HepG2 (cell line): ENCODE results near the gene HOXC12. TPM values are rescaled to one million over a fixed set of nuclear protein-coding genes. Genes with fewer than 3 reads are reported as not detected.

Experiments used
- CEBPG ChIP-seq: IDR thresholded peaks from 2 replicates; pipeline ENCODE4 v1.6.1; 2016
- CHCHD3 ChIP-seq: sonication (generic); formaldehyde crosslinking; IDR thresholded peaks from 2 replicates; pipeline ENCODE4 v1.8.0; 2022; ENCODE audit warnings: mild to moderate bottlenecking, missing genetic modification reagents, moderate library complexity
- ELK4 ChIP-seq: sonication (generic); formaldehyde crosslinking; IDR thresholded peaks from 2 replicates; pipeline ENCODE4 v1.9.0; 2021; ENCODE audit warnings: missing genetic modification reagents, borderline replicate concordance
- FOSL1 ChIP-seq: sonication (generic); formaldehyde crosslinking; IDR thresholded peaks from 2 replicates; pipeline ENCODE4 v1.9.0; 2021; ENCODE audit warnings: missing genetic modification reagents, borderline replicate concordance
- MEF2D ChIP-seq: sonication (generic); formaldehyde crosslinking; IDR thresholded peaks from 2 replicates; pipeline ENCODE4 v1.5.1; 2020; ENCODE audit warnings: mild to moderate bottlenecking, missing genetic modification reagents
- REST ChIP-seq, 2 experiments: IDR thresholded peaks; 2 replicates each; pipeline ENCODE4 v1.6.1; 2011 to 2012; ENCODE audit warnings: low read length in 2 of 2, borderline replicate concordance in 1 of 2, low read depth in 1 of 2, mild to moderate bottlenecking in 1 of 2, moderate library complexity in 1 of 2
- SAP130 ChIP-seq: IDR thresholded peaks from 2 replicates; pipeline ENCODE4 v1.6.1; 2016; ENCODE audit warnings: low read depth
- SOX13 ChIP-seq, 3 experiments: fragments of 450-650 bp in 1 of 3; sonication (generic) in 1 of 3; formaldehyde crosslinking in 1 of 3; IDR thresholded peaks in 2 of 3; conservative IDR thresholded peaks in 1 of 3; 2 replicates each; pipeline versions ENCODE4 v1.5.0 to v1.6.1; 2016 to 2020; ENCODE audit warnings: antibody characterized with exemption in 1 of 3, mild to moderate bottlenecking in 1 of 3, missing compliant biosample characterization in 1 of 3, missing genetic modification reagents in 1 of 3, moderate library complexity in 1 of 3
- ZFP41 ChIP-seq: sonication (generic); formaldehyde crosslinking; IDR thresholded peaks from 2 replicates; pipeline ENCODE4 v1.4.0; 2020; ENCODE audit warnings: mild to moderate bottlenecking, missing genetic modification reagents, borderline replicate concordance
- ZNF281 ChIP-seq: sonication (generic); formaldehyde crosslinking; IDR thresholded peaks from 2 replicates; pipeline ENCODE4 v1.4.0; 2020; ENCODE audit warnings: missing genetic modification reagents, borderline replicate concordance
- ZNF367 ChIP-seq: sonication (generic); formaldehyde crosslinking; IDR thresholded peaks from 2 replicates; pipeline ENCODE4 v1.4.0; 2020; ENCODE audit warnings: missing genetic modification reagents, borderline replicate concordance
- ZNF550 ChIP-seq: sonication (generic); formaldehyde crosslinking; IDR thresholded peaks from 2 replicates; pipeline ENCODE4 v1.4.0; 2020; ENCODE audit warnings: mild to moderate bottlenecking, missing genetic modification reagents, borderline replicate concordance
- ZNF670 ChIP-seq: sonication (generic); formaldehyde crosslinking; IDR thresholded peaks from 2 replicates; pipeline ENCODE4 v1.8.0; 2022; ENCODE audit warnings: mild to moderate bottlenecking, missing genetic modification reagents, borderline replicate concordance
- ZNF75D ChIP-seq: sonication (generic); formaldehyde crosslinking; IDR thresholded peaks from 2 replicates; pipeline ENCODE4 v1.8.1; 2023; ENCODE audit warnings: missing genetic modification reagents, mild to moderate bottlenecking, borderline replicate concordance
- polyA plus RNA-seq, 8 experiments: library from polyadenylated mRNA; depleted of rRNA in 3 of 8; stranded (reverse) in 7 of 8; unstranded in 1 of 8; fragments of >200 nt; fragmentation: Illumina TruSeq in 4 of 8; extraction: Trizol in 4 of 8; gene quantifications; 2 replicates each; pipeline versions ENCODE4 v1.2.1 to v1.2.3, GENCODE V29; 2011 to 2016; ENCODE audit warnings: low read depth in 4 of 8, missing spikeins in 1 of 8, mixed read lengths in 1 of 8; ENCODE audit not compliant: insufficient read depth in 1 of 8
- total RNA-seq, 5 experiments: library from RNA; depleted of rRNA; stranded (reverse); fragments of >200 nt; fragmentation: Illumina TruSeq; extraction: Trizol; gene quantifications; 2 replicates each; pipeline ENCODE4 v1.2.3, GENCODE V29; 2016; ENCODE audit warnings: low read depth in 1 of 5

Gene HOXC12
- total and polyA plus RNA-seq, 2 of the 13 experiments (the other 11 are each of a cell fraction or from before 2014, with no cell fraction given), result not detected

- no peak for TF ChIP-seq ZFP41 (CRISPR knock-in tag)
- no peak for TF ChIP-seq MEF2D (CRISPR knock-in tag)
- no peak for TF ChIP-seq ELK4 (CRISPR knock-in tag)
- no peak for TF ChIP-seq FOSL1 (CRISPR knock-in tag)
- TF ChIP-seq SOX13 (IDR thresholded peaks at IDR 0.05), result no peak
- no peak for TF ChIP-seq SOX13 (CRISPR knock-in tag; conservative IDR thresholded peaks at IDR 0.05 in 1 of 2, IDR thresholded peaks at IDR 0.05 in 1 of 2)
- TF ChIP-seq ZNF281 (CRISPR knock-in tag), result no peak
- no peak for TF ChIP-seq ZNF550 (CRISPR knock-in tag)
- TF ChIP-seq REST (IDR thresholded peaks at IDR 0.05; ENCODE audit: borderline replicate concordance in 1 of 2, low read depth in 1 of 2, low read length in 2 of 2), result no peak
- no peak for TF ChIP-seq SAP130 (CRISPR knock-in tag)
- TF ChIP-seq CHCHD3, result no peak
- no peak for TF ChIP-seq ZNF75D (CRISPR knock-in tag)
- TF ChIP-seq CEBPG, result peak; percentile 63
- no peak for TF ChIP-seq ZNF670 (CRISPR knock-in tag)
- no peak for TF ChIP-seq ZNF367 (CRISPR knock-in tag)
Measured at GRCh38 chr12:53939141-53940108, 15.3 kb upstream of the HOXC12 start (continued).
